ENCODE results near the gene BNC2.

- no peak for TF ChIP-seq CTCF (IDR thresholded peaks at IDR 0.05; ENCODE audit: insufficient read depth, low read length)
- no peak for TF ChIP-seq SPI1 (IDR thresholded peaks at IDR 0.05; ENCODE audit: borderline replicate concordance, low read depth)
These were observed 246.3 kb downstream of the BNC2 start for GRCh38 chr9:16623989-16624743.
